ENCODE measurements around the gene BDKRB1.

Gene BDKRB1

DNA sequence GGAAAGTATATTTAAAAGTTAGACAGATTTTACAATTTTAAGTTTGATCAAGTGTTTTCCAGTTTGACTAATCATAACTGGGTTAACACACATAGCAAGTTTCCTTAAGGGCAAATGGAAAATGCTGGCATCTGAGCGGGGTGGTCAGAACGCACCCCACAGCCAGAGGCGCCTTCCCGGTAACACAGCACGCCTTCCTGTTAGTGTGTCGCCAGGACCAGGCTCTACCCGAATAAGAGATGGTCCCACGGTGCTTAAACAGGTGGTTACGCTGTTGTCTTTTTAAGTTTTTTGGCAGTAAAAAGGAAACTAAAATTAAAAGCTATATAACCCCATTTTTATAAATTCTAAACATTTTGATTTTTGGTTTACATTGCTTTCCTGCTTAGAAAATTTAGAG, 28.0 kb downstream of the BDKRB1 start:
- no peaks in the 10 kb centered on the region for H4K20me1 ChIP-seq (ENCODE audit: insufficient read depth, low read length)
- no peak for DNase-seq
- ATAC-seq (ENCODE audit: insufficient read depth, low read depth), result no peak
- no peaks in the 10 kb centered on the region for H3K27me3 ChIP-seq (ENCODE audit: insufficient read depth, low read length, poor library complexity)
- no peaks in the 10 kb centered on the region for H3K4me1 ChIP-seq (ENCODE audit: insufficient read depth, low read length)
- no peak overlapping the region for H2AFZ ChIP-seq (ENCODE audit: low read depth, low read length)
- no peak overlapping the region for H3K4me2 ChIP-seq (ENCODE audit: insufficient read depth, low read length)
- peaks cover 22% of the 10 kb centered on the region for H3K36me3 ChIP-seq (ENCODE audit: insufficient read depth, low read length)
- no peak overlapping the region for H3K27ac ChIP-seq (ENCODE audit: low read length)
- no peak overlapping the region for H3K9ac ChIP-seq (ENCODE audit: low read depth, low read length)
- H3K4me3 ChIP-seq (ENCODE audit: low read depth in 1 of 2, low read length in 2 of 2), result no peak overlapping the region
- no peaks in the 10 kb centered on the region for H3K9me3 ChIP-seq (ENCODE audit: insufficient read depth, low read length, severe bottlenecking)
- no peak for TF ChIP-seq EZH2 (IDR thresholded peaks at IDR 0.05; ENCODE audit: borderline replicate concordance, low read depth, low read length, severe bottlenecking)
- TF ChIP-seq, protein P1, sequence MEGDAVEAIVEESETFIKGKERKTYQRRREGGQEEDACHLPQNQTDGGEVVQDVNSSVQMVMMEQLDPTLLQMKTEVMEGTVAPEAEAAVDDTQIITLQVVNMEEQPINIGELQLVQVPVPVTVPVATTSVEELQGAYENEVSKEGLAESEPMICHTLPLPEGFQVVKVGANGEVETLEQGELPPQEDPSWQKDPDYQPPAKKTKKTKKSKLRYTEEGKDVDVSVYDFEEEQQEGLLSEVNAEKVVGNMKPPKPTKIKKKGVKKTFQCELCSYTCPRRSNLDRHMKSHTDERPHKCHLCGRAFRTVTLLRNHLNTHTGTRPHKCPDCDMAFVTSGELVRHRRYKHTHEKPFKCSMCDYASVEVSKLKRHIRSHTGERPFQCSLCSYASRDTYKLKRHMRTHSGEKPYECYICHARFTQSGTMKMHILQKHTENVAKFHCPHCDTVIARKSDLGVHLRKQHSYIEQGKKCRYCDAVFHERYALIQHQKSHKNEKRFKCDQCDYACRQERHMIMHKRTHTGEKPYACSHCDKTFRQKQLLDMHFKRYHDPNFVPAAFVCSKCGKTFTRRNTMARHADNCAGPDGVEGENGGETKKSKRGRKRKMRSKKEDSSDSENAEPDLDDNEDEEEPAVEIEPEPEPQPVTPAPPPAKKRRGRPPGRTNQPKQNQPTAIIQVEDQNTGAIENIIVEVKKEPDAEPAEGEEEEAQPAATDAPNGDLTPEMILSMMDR (IDR thresholded peaks at IDR 0.05; ENCODE audit: borderline replicate concordance, extremely low read depth, low read length, poor library complexity, severe bottlenecking), result no peak
- H3K79me2 ChIP-seq (ENCODE audit: insufficient read depth, low read length), result no peaks in the 10 kb centered on the region

DNA sequence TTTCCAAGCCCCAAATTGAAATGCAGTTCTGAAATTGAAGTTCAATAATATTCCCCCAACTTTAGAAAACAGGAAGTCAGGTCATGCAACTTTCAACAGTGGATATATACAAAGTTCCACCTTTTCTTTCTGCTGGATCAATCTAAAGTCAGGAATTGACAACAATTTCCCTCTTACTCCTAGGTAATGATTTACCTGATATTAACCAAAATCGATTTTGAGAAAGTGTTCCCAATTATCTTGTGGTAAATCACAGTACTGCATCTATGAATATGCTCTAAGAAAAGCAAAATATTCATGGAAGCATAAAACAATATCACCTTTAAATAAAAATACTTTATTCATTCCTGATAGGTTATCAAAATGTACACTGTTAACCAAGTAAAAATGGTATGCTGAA, 28.4 kb downstream of the BDKRB1 start:
- no peak overlapping the region for H2AFZ ChIP-seq (ENCODE audit: low read depth, low read length)
- no peak for DNase-seq
- no peak overlapping the region for H3K27ac ChIP-seq (ENCODE audit: low read length)
- H3K4me3 ChIP-seq (ENCODE audit: low read depth in 1 of 2, low read length in 2 of 2), result no peak overlapping the region
- no peaks in the 10 kb centered on the region for H3K4me1 ChIP-seq (ENCODE audit: insufficient read depth, low read length)
- H4K20me1 ChIP-seq (ENCODE audit: insufficient read depth, low read length), result no peaks in the 10 kb centered on the region
- peaks cover 26% of the 10 kb centered on the region for H3K36me3 ChIP-seq (ENCODE audit: insufficient read depth, low read length)
- H3K27me3 ChIP-seq (ENCODE audit: insufficient read depth, low read length, poor library complexity), result no peaks in the 10 kb centered on the region
- no peak overlapping the region for H3K4me2 ChIP-seq (ENCODE audit: insufficient read depth, low read length)
- no peaks in the 10 kb centered on the region for H3K9me3 ChIP-seq (ENCODE audit: insufficient read depth, low read length, severe bottlenecking)
- ATAC-seq (ENCODE audit: insufficient read depth, low read depth), result no peak
- no peaks in the 10 kb centered on the region for H3K79me2 ChIP-seq (ENCODE audit: insufficient read depth, low read length)
- TF ChIP-seq, protein P1 (IDR thresholded peaks at IDR 0.05; ENCODE audit: borderline replicate concordance, extremely low read depth, low read length, poor library complexity, severe bottlenecking), result no peak
- TF ChIP-seq EZH2 (IDR thresholded peaks at IDR 0.05; ENCODE audit: borderline replicate concordance, low read depth, low read length, severe bottlenecking), result no peak
- no peak overlapping the region for H3K9ac ChIP-seq (ENCODE audit: low read depth, low read length)

DNA sequence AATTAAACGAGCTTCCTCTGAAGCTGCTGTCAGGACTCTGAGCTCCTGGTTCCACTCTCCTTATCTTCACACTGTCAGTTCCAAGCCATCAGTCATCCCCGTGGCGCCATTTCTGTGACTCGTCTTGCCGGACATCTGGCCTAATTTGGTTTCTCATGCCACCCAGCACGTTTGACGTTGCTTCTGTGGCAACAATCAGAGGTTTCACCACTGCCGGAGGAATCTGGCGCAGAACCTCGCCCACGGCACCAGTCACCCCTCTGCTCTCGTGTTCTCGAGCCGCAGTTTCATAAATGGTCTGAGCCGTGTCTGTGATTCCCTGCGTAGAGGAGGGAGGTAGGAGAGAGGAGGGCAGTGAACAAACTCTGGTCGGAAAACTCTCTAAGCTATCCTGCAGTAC, 29.7 kb downstream of the BDKRB1 start:
- Histone ChIP-seq H3K79me2 (ENCODE audit: insufficient read depth, low read length) (no peaks in the 10 kb centered on the region), H3K4me1 (ENCODE audit: insufficient read depth, low read length) (no peaks in the 10 kb centered on the region), H3K9me3 (ENCODE audit: insufficient read depth, low read length, severe bottlenecking) (no peaks in the 10 kb centered on the region), H3K27me3 (ENCODE audit: insufficient read depth, low read length, poor library complexity) (no peaks in the 10 kb centered on the region), H4K20me1 (ENCODE audit: insufficient read depth, low read length) (no peaks in the 10 kb centered on the region), H3K4me2 (ENCODE audit: insufficient read depth, low read length) (no peak overlapping the region), H2AFZ (ENCODE audit: low read depth, low read length) (no peak overlapping the region), H3K27ac (ENCODE audit: low read length) (no peak overlapping the region), H3K9ac (ENCODE audit: low read depth, low read length) (no peak overlapping the region), H3K4me3 (ENCODE audit: low read depth in 1 of 2, low read length in 2 of 2) (no peak overlapping the region), H3K36me3 (ENCODE audit: insufficient read depth, low read length) (peaks cover 38% of the 10 kb centered on the region)
- no peak for TF ChIP-seq EZH2 (IDR thresholded peaks at IDR 0.05; ENCODE audit: borderline replicate concordance, low read depth, low read length, severe bottlenecking)
- TF ChIP-seq, protein P1 (IDR thresholded peaks at IDR 0.05; ENCODE audit: borderline replicate concordance, extremely low read depth, low read length, poor library complexity, severe bottlenecking), result no peak
- no peak for ATAC-seq (ENCODE audit: insufficient read depth, low read depth)
- no peak for DNase-seq

DNA sequence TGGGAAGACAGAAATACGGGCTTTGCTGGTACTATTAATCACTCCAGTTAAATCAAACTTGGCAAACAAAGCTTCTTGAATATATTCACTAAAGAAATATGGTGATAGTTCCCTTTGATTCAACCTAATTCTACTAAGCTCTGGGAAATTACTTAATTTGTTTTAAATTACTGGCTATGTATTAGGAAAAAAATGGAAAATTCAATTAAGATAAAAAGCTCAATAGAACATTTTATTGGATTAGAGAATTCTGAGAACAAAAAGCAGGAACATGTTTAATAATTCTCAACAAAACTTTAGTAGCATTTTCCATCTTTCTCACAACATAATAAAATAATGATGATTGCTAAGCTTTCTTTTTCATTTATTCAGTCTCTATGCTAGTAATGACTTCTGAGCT, 30.2 kb downstream of the BDKRB1 start:
- no peak overlapping the region for H2AFZ ChIP-seq (ENCODE audit: low read depth, low read length)
- TF ChIP-seq, protein P1 (IDR thresholded peaks at IDR 0.05; ENCODE audit: borderline replicate concordance, extremely low read depth, low read length, poor library complexity, severe bottlenecking), result no peak
- H3K27ac ChIP-seq (ENCODE audit: low read length), result no peak overlapping the region
- no peaks in the 10 kb centered on the region for H3K9me3 ChIP-seq (ENCODE audit: insufficient read depth, low read length, severe bottlenecking)
- no peaks in the 10 kb centered on the region for H4K20me1 ChIP-seq (ENCODE audit: insufficient read depth, low read length)
- no peaks in the 10 kb centered on the region for H3K27me3 ChIP-seq (ENCODE audit: insufficient read depth, low read length, poor library complexity)
- H3K36me3 ChIP-seq (ENCODE audit: insufficient read depth, low read length), result peaks cover 40% of the 10 kb centered on the region
- ATAC-seq (ENCODE audit: insufficient read depth, low read depth), result no peak
- no peak overlapping the region for H3K4me3 ChIP-seq (ENCODE audit: low read depth in 1 of 2, low read length in 2 of 2)
- no peaks in the 10 kb centered on the region for H3K4me1 ChIP-seq (ENCODE audit: insufficient read depth, low read length)
- H3K4me2 ChIP-seq (ENCODE audit: insufficient read depth, low read length), result no peak overlapping the region
- H3K79me2 ChIP-seq (ENCODE audit: insufficient read depth, low read length), result no peaks in the 10 kb centered on the region
- no peak overlapping the region for H3K9ac ChIP-seq (ENCODE audit: low read depth, low read length)
- DNase-seq, result no peak
